CD4-positive, alpha-beta T cell treated with Interleukin-17A for 1 hour (primary cell): ENCODE results near the gene CPNE2.
"Not testable (repeated sequence)": the region's sequence is repeated elsewhere in the genome, so short reads cannot be mapped to it uniquely, and the experiment has no call there.

Experiments used
- DNase-seq: peaks from one replicate; pipeline ENCODE4 v3.0.0-alpha.2; 2020

CPNE2 gene

DNA sequence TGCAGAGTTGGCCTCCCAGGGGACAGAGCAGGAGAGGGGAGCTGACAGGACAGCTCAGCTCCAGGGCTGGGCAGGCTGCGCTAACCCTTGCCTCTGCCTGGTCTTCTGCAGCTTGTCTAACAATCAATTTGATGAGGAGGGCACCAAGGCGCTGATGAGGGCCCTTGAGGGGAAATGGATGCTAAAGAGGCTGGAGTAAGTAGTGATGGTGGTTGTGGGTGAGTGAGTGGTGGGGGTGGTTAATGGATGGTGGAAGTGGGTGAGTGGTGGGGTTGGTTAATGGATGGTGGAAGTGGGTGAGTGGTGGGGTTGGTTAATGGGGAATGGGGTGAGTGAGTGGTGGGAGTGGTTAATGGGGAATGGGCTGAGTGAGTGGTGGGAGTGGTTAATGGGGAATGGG is 22.0 kb upstream of the CPNE2 start:
- no peak for DNase-seq

DNA sequence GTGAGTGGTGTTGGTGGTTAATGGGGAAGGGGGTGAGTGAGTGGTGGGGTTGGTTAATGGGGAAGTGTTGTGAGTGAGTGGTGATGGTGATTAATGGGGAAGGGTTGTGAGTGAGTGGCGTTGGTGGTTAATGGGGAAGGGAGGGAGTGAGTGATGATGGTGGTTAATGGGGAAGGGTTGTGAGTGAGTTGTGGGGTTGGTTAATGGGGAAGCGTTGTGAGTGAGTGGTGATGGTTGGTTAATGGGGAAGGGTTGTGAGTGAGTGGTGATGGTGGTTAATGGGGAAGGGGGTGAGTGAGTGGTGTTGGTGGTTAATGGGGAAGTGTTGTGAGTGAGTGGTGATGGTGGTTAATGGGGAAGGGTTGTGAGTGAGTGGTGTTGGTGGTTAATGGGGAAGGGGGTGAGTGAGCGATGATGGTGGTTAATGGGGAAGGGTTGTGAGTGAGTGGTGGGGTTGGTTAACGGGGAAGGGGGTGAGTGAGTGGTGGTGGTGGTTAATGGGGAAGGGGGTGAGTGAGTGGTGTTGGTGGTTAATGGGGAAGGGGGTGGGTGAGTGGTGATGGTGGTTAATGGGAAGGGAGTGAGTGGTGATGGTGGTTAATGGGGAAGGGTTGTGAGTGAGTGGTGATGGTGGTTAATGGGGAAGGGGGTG is 21.2 kb upstream of the CPNE2 start:
- peak; percentile 52 for DNase-seq

GRCh38 chr16:57071831-57072582 is 20.4 kb upstream of the CPNE2 start:
- no peak for DNase-seq

DNA sequence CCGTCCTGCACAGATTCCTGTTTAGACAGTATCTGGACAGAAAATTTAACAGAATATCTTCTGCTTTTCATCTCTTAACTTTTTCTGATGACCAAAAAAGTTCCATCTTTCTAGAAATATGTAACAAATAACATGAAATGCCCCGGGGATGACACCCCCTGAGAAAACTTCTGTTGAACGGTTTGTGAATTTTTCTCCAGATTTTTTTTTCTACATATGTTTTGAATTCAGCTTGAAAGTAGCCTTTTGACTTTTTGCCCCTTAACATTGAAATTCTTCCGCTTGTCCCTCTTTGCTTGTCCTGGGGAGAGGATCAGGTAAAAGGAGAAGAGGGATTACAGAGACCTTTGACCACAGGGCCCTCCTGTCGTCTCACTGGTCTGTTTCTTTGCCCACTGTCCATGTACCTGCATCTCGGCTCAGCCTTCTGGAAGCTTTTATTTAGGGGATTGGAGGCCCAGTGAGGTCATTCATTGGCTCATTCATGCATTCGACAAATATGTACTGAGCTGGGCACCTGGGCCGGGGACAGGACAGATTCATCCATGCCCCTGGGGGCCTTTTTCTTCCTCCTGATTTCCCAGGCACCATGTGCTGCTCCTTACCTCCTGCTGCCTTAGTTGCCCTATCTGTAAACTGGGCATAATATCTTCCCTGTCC is 19.6 kb upstream of the CPNE2 start:
- DNase-seq: no peak

GRCh38 chr16:57077714-57078113 is 14.7 kb upstream of the CPNE2 start:
- DNase-seq: no peak

GRCh38 chr16:57081744-57082143 is 10.6 kb upstream of the CPNE2 start:
- no peak for DNase-seq

DNA sequence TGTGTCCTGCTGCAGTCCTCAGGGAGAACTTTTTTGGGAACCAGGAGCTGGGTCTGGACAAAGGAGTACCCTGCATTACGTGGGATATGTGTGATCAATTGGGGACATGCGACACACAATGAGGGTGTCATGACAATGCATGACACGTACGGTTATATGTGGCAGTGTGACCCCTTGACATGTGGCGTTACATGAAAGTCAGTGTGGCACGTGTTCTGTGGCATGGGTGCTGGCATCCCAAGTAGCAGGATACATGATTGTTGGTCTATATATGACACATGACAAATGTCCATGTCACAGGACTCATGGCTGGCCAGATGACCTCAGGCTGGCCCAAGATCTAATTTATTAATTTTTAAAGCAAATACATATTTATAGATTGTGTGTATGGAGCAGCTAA is 9.7 kb upstream of the CPNE2 start:
- DNase-seq: no peak

DNA sequence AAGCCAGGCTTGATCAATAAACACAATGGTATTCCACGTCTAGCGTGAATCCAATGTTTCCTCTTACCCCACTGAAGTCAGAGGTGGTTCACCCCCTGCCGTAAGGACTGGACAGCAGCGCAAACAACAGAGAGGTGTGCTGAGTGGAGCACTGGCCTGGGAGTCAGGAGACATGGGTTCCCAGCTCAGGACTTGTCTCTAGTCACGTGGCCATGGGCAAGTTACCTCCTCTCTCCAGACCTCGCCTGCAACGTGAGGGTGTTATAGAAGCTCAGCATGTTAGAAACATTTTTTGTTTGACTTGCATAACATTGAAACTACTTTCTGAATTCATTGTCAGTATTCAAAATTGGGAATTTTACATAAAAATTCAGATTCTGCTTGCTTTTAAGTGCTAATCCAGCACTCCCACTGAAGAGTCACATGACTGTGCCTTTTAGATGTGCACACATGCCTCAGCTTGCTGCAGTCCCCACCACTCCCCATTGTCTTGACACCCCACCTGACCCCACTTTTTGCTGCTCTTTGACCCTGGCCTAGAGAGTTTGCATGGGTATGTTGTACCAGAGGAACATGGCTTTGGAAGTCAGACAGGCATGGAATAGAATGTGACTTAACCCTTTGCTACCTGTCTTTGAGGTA is 8.8 kb upstream of the CPNE2 start:
- no peak for DNase-seq

GRCh38 chr16:57084257-57084770 is 8.1 kb upstream of the CPNE2 start:
- peak; percentile 85 for DNase-seq

- DNase-seq: no peak
These were observed 7.4 kb upstream of the CPNE2 start for GRCh38 chr16:57084996-57085395.

DNA sequence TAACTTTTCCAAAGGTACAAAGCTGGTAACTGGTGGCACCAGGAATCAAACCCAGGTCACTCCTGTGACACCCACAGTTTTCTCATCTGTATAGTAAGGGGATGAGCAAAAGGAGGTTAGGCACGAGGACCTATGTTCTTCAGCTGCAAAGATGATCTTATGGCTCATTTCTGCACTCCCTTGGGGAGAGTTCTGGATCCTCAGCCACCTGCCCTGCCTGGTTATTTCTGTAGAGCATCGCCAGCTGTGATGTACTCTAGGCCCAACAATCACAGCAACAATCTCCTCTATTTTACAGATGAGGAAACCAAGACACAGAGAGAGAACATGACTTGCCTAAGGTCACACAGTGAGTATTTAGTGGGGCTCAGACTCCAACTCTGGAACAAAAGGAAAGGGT is 5.4 kb upstream of the CPNE2 start:
- no peak for DNase-seq

DNA sequence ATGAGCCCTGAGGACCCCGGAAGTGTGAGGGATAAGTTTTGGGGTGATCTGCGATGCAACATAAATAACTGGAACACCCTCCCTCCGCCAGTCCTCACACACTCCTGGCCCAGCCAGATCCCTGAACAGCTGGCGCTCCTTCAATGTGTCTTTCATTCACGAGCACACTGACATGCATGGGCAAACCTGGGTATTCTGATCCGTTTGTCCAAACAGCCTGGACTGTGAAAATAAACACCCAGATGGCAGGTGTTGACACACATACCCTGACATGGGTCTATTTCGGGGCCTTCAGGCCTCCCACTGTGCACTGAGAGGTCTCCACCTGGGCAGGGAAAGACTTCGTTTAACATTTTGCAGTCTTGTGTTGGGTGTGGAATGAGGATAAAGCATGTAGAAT is 3.0 kb upstream of the CPNE2 start:
- DNase-seq: no peak

DNA sequence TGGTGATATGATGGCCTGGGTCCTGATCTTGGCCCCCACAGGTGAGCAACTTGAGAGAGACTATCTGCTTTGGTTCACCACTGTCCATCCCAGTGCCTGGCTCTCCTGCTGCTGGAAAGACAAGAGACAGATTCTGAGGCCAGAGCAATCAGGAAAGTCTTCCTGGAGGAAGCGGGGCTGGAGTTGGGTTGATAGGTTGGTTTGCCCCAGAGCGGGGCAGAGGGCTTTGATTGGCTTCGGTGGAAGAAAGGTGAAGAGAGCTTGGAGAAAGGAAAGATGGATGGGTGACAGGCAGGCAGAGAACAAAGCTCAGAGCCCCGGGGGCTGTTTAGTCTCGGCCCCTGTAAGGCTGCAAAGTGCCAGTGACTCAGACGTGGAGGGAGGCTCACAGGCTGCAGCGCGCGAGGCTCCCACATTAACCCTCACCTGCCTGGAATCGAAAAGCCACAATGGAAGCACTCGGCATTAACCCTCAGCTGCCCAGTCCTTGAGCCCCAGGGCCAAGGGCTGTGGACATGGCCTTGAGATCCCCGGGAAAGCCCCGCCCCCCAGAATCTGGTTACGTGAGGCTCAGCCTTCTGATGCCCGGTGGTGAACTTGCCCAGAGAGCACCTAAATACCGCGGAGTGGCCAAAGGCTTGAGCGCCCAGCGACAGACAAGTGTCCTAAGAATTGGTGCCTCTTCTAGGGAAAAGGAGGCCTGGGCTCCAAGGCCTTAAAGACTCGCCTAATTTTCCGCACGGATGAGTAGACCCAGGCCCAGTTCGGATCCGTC is 996 bp upstream of the CPNE2 start:
- DNase-seq: no peak

- peak; percentile 43 for DNase-seq
These were observed 516 bp downstream of the CPNE2 start for GRCh38 chr16:57092786-57093411.

DNA sequence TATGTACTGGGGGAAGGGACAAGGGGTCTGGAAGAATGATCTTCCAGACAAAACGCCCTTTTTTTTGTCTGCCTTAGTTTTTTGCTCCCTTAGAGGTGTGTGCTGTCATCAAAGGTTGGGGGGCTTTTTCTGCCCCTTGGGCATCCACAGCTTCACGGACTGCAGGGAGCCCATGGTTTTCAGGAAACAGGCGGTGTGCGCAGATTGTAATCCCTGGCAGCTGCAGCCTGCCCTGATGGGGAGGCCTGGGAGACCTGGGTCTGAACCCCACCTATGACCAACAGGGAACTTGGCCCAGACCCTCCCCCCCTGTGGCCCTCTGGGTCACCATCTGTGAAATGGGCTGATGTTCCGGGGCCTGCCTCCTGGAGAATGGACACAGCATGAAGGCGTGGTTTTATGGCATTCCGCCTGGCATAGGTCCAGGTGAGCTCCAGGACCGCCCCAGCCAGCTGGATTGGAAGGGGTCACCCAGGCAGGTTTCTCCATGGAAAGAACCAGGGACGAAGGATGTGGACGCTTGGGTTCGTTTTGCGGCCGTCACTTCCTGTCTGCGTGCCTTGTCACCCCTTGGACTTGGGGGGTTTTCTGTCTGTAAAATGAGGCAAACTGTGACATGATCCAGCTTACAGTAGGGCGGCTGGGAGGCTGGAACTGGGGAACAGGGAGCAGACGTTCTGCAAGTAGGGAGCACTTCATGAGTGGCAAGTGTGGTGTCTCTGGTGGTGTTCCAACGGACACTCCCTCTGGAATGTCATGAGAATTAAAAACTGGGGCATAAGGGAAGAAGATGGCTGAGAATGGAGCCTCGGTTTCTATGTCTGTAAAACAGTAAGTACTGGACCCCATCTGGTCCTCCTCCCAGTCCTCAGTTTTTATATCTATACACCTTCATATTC is 1.5 kb downstream of the CPNE2 start:
- DNase-seq: no peak

DNA sequence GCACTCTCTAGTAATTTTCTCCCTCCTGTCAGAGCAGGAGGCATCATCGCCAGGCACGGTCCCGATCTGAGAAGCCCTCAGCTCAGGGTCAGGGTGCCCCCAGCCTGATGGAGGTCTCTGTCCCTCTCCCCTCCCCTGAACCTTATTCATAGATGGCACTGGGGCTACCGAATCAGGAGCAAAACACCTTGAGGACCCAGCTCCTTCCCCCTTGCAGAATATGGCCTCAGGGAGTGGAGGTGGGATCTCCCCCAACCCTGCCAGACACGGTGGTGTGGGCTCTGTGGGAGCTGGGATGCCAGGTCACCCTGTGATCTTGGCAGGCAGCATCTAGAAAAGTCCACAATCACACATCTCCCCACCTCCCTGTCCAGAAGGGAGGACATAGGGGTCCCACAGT is 2.5 kb downstream of the CPNE2 start:
- no peak for DNase-seq

DNA sequence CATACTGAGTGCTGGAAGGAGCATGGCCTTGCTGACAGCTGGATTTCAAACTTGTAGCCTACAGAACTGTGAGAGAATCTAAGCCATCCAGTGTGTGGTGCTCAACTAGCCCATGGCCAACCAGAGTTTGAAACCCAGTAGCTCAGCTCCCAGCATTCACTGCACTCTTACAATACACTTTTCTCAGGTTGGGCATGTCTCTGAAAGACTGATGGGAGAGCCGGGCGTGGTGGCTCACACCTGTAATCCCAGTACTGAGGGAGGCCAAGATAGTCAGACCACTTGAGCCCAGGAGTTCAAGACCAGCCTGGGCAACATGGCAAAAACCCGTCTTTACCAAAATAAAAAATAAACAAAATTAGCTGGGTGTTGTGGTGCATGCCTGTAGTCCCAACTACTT is 3.8 kb downstream of the CPNE2 start:
- no peak for DNase-seq

- no peak for DNase-seq
These were observed 4.4 kb downstream of the CPNE2 start for GRCh38 chr16:57096793-57097192.

- no peak for DNase-seq
These were observed 5.9 kb downstream of the CPNE2 start for GRCh38 chr16:57098188-57098841.

DNA sequence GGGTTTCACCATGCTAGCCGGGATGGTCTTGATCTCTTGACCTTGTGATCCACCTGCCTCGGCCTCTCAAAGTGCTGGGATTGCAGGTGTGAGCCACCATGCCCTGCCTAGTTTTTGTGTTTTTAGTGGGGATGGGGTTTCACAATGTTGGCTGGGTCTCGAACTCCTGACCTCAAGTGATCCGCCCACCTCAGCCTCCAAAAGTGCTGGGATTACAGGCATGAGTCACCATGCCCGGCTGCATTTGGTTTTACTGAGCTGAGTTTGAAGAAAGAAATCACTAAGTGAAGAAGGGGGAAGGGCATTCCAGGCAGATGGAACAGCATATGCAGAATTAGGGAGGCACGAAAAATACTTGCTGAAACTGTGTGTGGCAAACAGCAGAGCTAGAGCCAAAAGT is 7.6 kb downstream of the CPNE2 start:
- not testable (repeated sequence) for DNase-seq

DNA sequence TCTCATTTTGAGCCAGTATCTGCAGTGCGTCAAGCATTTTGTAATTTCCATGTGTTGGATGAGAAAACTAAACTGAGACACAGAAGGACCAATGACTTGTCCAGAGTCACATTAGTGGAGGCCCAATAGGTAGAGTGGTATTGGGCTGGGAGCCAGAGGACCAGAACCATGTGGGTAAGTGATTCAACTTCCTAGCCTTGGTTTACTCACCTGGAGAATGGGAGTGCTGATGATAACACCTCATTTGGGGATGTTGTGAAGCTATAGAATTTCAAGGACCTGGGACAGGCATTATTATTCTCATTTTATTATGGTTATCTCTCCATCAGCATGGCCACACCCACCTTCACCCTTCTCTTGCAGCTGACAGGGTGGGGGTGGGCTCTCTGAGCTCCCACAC is 8.1 kb downstream of the CPNE2 start:
- no peak for DNase-seq
